CD14-positive monocyte (primary cell): ENCODE data around the gene SLC25A21. TPM values are rescaled to one million over a fixed set of nuclear protein-coding genes. Genes with fewer than 3 reads are reported as not detected.

Source experiments
- DNase-seq, 3 donors: peaks; one replicate each; pipeline ENCODE4 v3.0.0-alpha.2; 2011 to 2022
- H2AFZ ChIP-seq: 2 replicates; pipeline ENCODE4 v1.6.0; 2012; ENCODE audit warnings: mild to moderate bottlenecking, low read depth, low read length, inconsistent platforms; ENCODE audit not compliant: insufficient read depth, poor library complexity, severe bottlenecking
- H3K27ac ChIP-seq, 2 donors: 1 replicate in 1 of 2; 2 replicates in 1 of 2; pipeline ENCODE4 v1.5.1; 2012 to 2013; ENCODE audit warnings: low read length in 2 of 2, control low read depth in 1 of 2, inconsistent platforms in 1 of 2, low read depth in 1 of 2, mild to moderate bottlenecking in 1 of 2
- H3K27me3 ChIP-seq, 2 donors: one replicate each; pipeline versions ENCODE4 v1.6.0 to v1.6.1; 2011 to 2013; ENCODE audit warnings: low read length in 2 of 2; ENCODE audit not compliant: control insufficient read depth in 2 of 2, insufficient read depth in 2 of 2
- H3K36me3 ChIP-seq, 2 donors: replicated peaks in 1 of 2; 1 replicate in 1 of 2; 2 replicates in 1 of 2; pipeline versions ENCODE4 v1.5.1 to v1.6.1; 2012 to 2013; ENCODE audit warnings: low read length in 2 of 2, control low read depth in 1 of 2, inconsistent platforms in 1 of 2, mild to moderate bottlenecking in 1 of 2; ENCODE audit not compliant: insufficient read depth in 2 of 2, control insufficient read depth in 1 of 2
- H3K4me1 ChIP-seq, 2 donors: 1 replicate in 1 of 2; 2 replicates in 1 of 2; pipeline versions ENCODE4 v1.5.1 to v1.6.1; 2012 to 2013; ENCODE audit warnings: low read length in 2 of 2, control low read depth in 1 of 2, inconsistent platforms in 1 of 2, mild to moderate bottlenecking in 1 of 2, moderate library complexity in 1 of 2; ENCODE audit not compliant: insufficient read depth in 2 of 2, control insufficient read depth in 1 of 2
- H3K4me2 ChIP-seq: replicated peaks from 2 replicates; pipeline ENCODE3; 2012; ENCODE audit warnings: low read length, moderate library complexity, mild to moderate bottlenecking; ENCODE audit not compliant: poor library complexity, severe bottlenecking; ENCODE audit errors: extremely low read depth
- H3K4me3 ChIP-seq, 3 experiments: fragments of 200-600 bp in 1 of 3; sonication (generic) in 1 of 3; replicated peaks in 1 of 3; 1 replicate in 2 of 3; 2 replicates in 1 of 3; pipeline ENCODE4 v1.5.1; 2011 to 2013; ENCODE audit warnings: low read length in 3 of 3, mild to moderate bottlenecking in 3 of 3, control low read depth in 2 of 3, low read depth in 2 of 3, inconsistent platforms in 1 of 3, moderate library complexity in 1 of 3
- H3K79me2 ChIP-seq: 2 replicates; pipeline ENCODE4 v1.6.0; 2012; ENCODE audit warnings: mild to moderate bottlenecking, control low read depth, inconsistent platforms, low read length, moderate library complexity; ENCODE audit not compliant: insufficient read depth
- H3K9ac ChIP-seq: 2 replicates; pipeline ENCODE4 v1.6.0; 2017; ENCODE audit warnings: low read length, mild to moderate bottlenecking; ENCODE audit not compliant: insufficient read depth, poor library complexity, severe bottlenecking
- H3K9me3 ChIP-seq, 2 donors: replicated peaks in 1 of 2; 1 replicate in 1 of 2; 2 replicates in 1 of 2; pipeline versions ENCODE4 v1.5.1 to v1.6.1; 2012 to 2013; ENCODE audit warnings: low read length in 2 of 2, control low read depth in 1 of 2; ENCODE audit not compliant: control insufficient read depth in 1 of 2, insufficient read depth in 1 of 2
- H4K20me1 ChIP-seq: 2 replicates; pipeline ENCODE4 v1.6.0; 2012; ENCODE audit warnings: mild to moderate bottlenecking, low read length, control low read depth, moderate library complexity; ENCODE audit not compliant: insufficient read depth
- H3K27ac Mint-ChIP-seq, 7 donors: one replicate each; pipeline ENCODE4 v1.8.0; 2020; ENCODE audit warnings: mild to moderate bottlenecking in 7 of 7, mixed read lengths in 7 of 7, moderate library complexity in 6 of 7, inconsistent platforms in 2 of 7
- H3K27me3 Mint-ChIP-seq, 3 donors: one replicate each; pipeline ENCODE4 v1.8.0; 2021 to 2022; ENCODE audit warnings: low read depth in 3 of 3, mild to moderate bottlenecking in 3 of 3, mixed read lengths in 3 of 3, moderate library complexity in 3 of 3, inconsistent platforms in 1 of 3
- H3K36me3 Mint-ChIP-seq, 2 donors: one replicate each; pipeline ENCODE4 v1.8.0; 2020; ENCODE audit warnings: mixed read lengths in 2 of 2, inconsistent platforms in 1 of 2, mild to moderate bottlenecking in 1 of 2
- H3K4me1 Mint-ChIP-seq: one replicate; pipeline ENCODE4 v1.8.0; 2020; ENCODE audit warnings: mild to moderate bottlenecking, mixed read lengths
- H3K4me3 Mint-ChIP-seq, 2 donors: one replicate each; pipeline ENCODE4 v1.8.0; 2020; ENCODE audit warnings: mild to moderate bottlenecking in 2 of 2, mixed read lengths in 2 of 2, moderate library complexity in 1 of 2
- H3K9me3 Mint-ChIP-seq, 7 donors: one replicate each; pipeline ENCODE4 v1.8.0; 2020 to 2022; ENCODE audit warnings: mixed read lengths in 7 of 7, mild to moderate bottlenecking in 6 of 7, moderate library complexity in 6 of 7, inconsistent platforms in 2 of 7
- WGBS: methylation state at CpG from one replicate; pipeline ENCODE4 v1.1.5; 2013; ENCODE audit warnings: missing lambda C conversion rate; ENCODE audit not compliant: insufficient coverage; 5-methylcytosine and 5-hydroxymethylcytosine counted together
- intact Hi-C, 2 donors: fragments of 100-400 bp; cut with micrococcal nuclease; formaldehyde crosslinking; loops; one replicate each; pipeline versions ENCODE4 v1.15.0 to v1.15.1; 2023
- polyA plus RNA-seq, 3 donors: library from polyadenylated mRNA; depleted of rRNA in 1 of 3; unstranded in 2 of 3; stranded (reverse) in 1 of 3; fragments of 300-500 nt in 2 of 3; fragments of >200 nt in 1 of 3; fragmentation: Illumina TruSeq in 2 of 3; gene quantifications; 1 replicate in 2 of 3; 2 replicates in 1 of 3; pipeline ENCODE4 v1.2.3, GENCODE V29; 2012 to 2021
- TF ChIP-seq, protein P1 (sequence below): fragments of 200-600 bp; IDR thresholded peaks from one replicate; pipeline ENCODE4 v1.8.0; 2022; ENCODE audit warnings: antibody characterized with exemption, mild to moderate bottlenecking

SLC25A21 gene
- polyA plus RNA-seq, 3 donors = not detected

DNA sequence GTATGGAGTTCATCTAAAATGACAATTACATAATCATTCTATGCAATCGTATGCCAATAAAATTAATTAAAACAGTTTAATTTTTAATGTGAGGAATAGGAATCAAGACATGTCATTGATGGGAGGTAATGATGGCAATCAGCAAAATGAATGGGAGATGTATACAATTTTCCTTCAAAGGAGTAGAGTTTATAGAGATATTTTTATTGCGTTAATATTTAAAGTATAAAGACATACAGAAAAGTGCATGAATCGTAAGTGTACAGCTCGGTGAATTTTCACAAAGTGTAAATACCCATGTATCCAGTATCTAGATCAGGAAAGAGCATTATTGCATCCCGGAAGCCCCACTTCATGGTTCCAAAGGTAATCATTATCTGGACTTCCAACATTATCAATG, 26.5 kb upstream of the SLC25A21 start:
- no peak overlapping the region for H3K4me3 Mint-ChIP-seq
- H3K27ac Mint-ChIP-seq = no peak overlapping the region
- Histone ChIP-seq H2AFZ (no peak overlapping the region), H3K9ac (no peak overlapping the region), H3K4me2 (no peak overlapping the region), H3K36me3 (no peaks in the 10 kb centered on the region), H3K4me3 (no peak overlapping the region), H4K20me1 (no peaks in the 10 kb centered on the region), H3K27ac (no peak overlapping the region), H3K4me1 (peaks cover 0 to 7% of the 10 kb centered on the region in 2 donors), H3K27me3 (peaks cover 9 to 28% of the 10 kb centered on the region in 2 donors), H3K9me3 (no peaks in the 10 kb centered on the region), H3K79me2 (no peaks in the 10 kb centered on the region)
- H3K27me3 Mint-ChIP-seq = peaks cover 21 to 34% (median 28%) of the 10 kb centered on the region in 3 donors
- DNase-seq = no peak
- intact Hi-C loops = no loop called here
- TF ChIP-seq, protein P1, sequence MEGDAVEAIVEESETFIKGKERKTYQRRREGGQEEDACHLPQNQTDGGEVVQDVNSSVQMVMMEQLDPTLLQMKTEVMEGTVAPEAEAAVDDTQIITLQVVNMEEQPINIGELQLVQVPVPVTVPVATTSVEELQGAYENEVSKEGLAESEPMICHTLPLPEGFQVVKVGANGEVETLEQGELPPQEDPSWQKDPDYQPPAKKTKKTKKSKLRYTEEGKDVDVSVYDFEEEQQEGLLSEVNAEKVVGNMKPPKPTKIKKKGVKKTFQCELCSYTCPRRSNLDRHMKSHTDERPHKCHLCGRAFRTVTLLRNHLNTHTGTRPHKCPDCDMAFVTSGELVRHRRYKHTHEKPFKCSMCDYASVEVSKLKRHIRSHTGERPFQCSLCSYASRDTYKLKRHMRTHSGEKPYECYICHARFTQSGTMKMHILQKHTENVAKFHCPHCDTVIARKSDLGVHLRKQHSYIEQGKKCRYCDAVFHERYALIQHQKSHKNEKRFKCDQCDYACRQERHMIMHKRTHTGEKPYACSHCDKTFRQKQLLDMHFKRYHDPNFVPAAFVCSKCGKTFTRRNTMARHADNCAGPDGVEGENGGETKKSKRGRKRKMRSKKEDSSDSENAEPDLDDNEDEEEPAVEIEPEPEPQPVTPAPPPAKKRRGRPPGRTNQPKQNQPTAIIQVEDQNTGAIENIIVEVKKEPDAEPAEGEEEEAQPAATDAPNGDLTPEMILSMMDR = no peak
- H3K36me3 Mint-ChIP-seq = no peaks in the 10 kb centered on the region
- H3K4me1 Mint-ChIP-seq = peaks cover 12% of the 10 kb centered on the region
- no CpG with 5 or more reads among the region's 5 CpGs for WGBS
- H3K9me3 Mint-ChIP-seq = peaks cover 0 to 13% (median 2%) of the 10 kb centered on the region in 7 donors

DNA sequence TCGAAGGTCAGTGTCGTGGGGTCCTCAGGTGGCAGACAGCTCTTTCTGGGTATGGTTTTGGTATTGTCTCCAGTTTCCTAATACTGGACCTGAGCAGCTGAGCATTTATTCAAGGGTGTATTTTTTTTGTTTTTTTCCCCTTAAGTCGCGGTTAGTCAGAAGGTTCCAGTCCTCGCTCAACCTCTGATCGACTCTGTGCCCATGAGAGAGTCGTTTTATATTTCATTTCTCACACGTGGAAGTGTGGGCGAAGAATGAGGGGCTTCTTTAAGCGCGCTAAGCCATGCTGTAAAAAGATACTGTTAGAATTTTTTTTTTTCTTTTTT, 25.8 kb upstream of the SLC25A21 start:
- Histone ChIP-seq H3K4me3 (peak overlapping the region in 1 of 3 experiments; percentile 65), H3K4me2 (peak overlapping the region; percentile 48), H3K27me3 (peaks cover 9 to 28% of the 10 kb centered on the region in 2 donors), H3K36me3 (no peaks in the 10 kb centered on the region), H3K79me2 (no peaks in the 10 kb centered on the region), H3K9ac (no peak overlapping the region), H2AFZ (peak overlapping the region; percentile 68), H3K4me1 (peaks cover 0 to 7% of the 10 kb centered on the region in 2 donors), H3K27ac (no peak overlapping the region), H3K9me3 (no peaks in the 10 kb centered on the region), H4K20me1 (no peaks in the 10 kb centered on the region)
- H3K27me3 Mint-ChIP-seq = peaks cover 21 to 34% (median 28%) of the 10 kb centered on the region in 3 donors
- no peak overlapping the region for H3K27ac Mint-ChIP-seq
- TF ChIP-seq, protein P1 = no peak
- 15% methylated on average over 5 of the region's 11 CpGs for WGBS
- H3K4me3 Mint-ChIP-seq = peak overlapping the region; percentile 57 to 87
- H3K9me3 Mint-ChIP-seq = peaks cover 0 to 8% (median 0%) of the 10 kb centered on the region in 7 donors
- peaks cover 12% of the 10 kb centered on the region for H3K4me1 Mint-ChIP-seq
- DNase-seq = no peak
- H3K36me3 Mint-ChIP-seq = no peaks in the 10 kb centered on the region
- intact Hi-C loops = no loop called here
